ENCODE data around the gene NOTCH2.

- no peak for TF ChIP-seq CTCF (IDR thresholded peaks at IDR 0.05)
- no peak for TF ChIP-seq POLR2A (IDR thresholded peaks at IDR 0.05)
- TF ChIP-seq EP300 (IDR thresholded peaks at IDR 0.05): no peak
Measured at GRCh38 chr1:119908661-119909060, 160.8 kb downstream of the NOTCH2 start.
